Measurements from ENCODE around the gene RNF186. TPM values are rescaled to one million over a fixed set of nuclear protein-coding genes. Genes with fewer than 3 reads are reported as not detected.

The RNF186 gene
- total RNA-seq, 6 donors from 2014 or later = not detected

- TF ChIP-seq POLR2AphosphoS5 (IDR thresholded peaks at IDR 0.05) = no peak
- no peak for TF ChIP-seq EP300 (IDR thresholded peaks at IDR 0.05)
- TF ChIP-seq, protein P1, sequence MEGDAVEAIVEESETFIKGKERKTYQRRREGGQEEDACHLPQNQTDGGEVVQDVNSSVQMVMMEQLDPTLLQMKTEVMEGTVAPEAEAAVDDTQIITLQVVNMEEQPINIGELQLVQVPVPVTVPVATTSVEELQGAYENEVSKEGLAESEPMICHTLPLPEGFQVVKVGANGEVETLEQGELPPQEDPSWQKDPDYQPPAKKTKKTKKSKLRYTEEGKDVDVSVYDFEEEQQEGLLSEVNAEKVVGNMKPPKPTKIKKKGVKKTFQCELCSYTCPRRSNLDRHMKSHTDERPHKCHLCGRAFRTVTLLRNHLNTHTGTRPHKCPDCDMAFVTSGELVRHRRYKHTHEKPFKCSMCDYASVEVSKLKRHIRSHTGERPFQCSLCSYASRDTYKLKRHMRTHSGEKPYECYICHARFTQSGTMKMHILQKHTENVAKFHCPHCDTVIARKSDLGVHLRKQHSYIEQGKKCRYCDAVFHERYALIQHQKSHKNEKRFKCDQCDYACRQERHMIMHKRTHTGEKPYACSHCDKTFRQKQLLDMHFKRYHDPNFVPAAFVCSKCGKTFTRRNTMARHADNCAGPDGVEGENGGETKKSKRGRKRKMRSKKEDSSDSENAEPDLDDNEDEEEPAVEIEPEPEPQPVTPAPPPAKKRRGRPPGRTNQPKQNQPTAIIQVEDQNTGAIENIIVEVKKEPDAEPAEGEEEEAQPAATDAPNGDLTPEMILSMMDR (IDR thresholded peaks at IDR 0.05) = no peak
- no peak for TF ChIP-seq POLR2A (IDR thresholded peaks at IDR 0.05)
- peaks cover 6 to 17% (median 15%) of the 10 kb centered on the region in 4 donors for H3K4me1 ChIP-seq
- H3K4me3 ChIP-seq = peak overlapping the region in 3 of 4 donors; percentile 63 to 95 (median 85)
- H3K9me3 ChIP-seq = no peaks in the 10 kb centered on the region
- no peaks in the 10 kb centered on the region for H3K36me3 ChIP-seq
- 73 to 84% methylated on average over 6 of the region's 6 CpGs for WGBS, 2 donors
- DNase-seq (no peak), ATAC-seq (ENCODE audit: low FRiP score in 2 of 2) (no peak)
- H3K27me3 ChIP-seq = no peaks in the 10 kb centered on the region
- H3K27ac ChIP-seq = peak overlapping the region; percentile 82 to 87 (median 84)
Measured at GRCh38 chr1:19798486-19799229, 16.4 kb downstream of the RNF186 start.

- no peaks in the 10 kb centered on the region for H3K27me3 ChIP-seq
- no peak for DNase-seq
- TF ChIP-seq POLR2AphosphoS5 (IDR thresholded peaks at IDR 0.05) = no peak
- no peak for TF ChIP-seq EP300 (IDR thresholded peaks at IDR 0.05)
- no peaks in the 10 kb centered on the region for H3K9me3 ChIP-seq
- H3K4me1 ChIP-seq = peaks cover 6 to 17% (median 15%) of the 10 kb centered on the region in 4 donors
- WGBS, 2 donors = 77 to 82% methylated on average over 5 of the region's 5 CpGs
- H3K36me3 ChIP-seq = peaks cover 0 to 3% (median 0%) of the 10 kb centered on the region in 4 donors
- no peak overlapping the region for H3K4me3 ChIP-seq
- ATAC-seq (ENCODE audit: low FRiP score in 2 of 2) = no peak
- H3K27ac ChIP-seq = peak overlapping the region in 1 of 4 donors; percentile 42
Measured at GRCh38 chr1:19797827-19798226, 17.3 kb downstream of the RNF186 start.

GRCh38 chr1:19794583-19794982 is 20.5 kb downstream of the RNF186 start:
- ATAC-seq (ENCODE audit: low FRiP score in 2 of 2) = no peak
- DNase-seq = no peak
- Histone ChIP-seq H3K4me3 (no peak overlapping the region), H3K4me1 (peaks cover 6 to 13% (median 11%) of the 10 kb centered on the region in 4 donors), H3K36me3 (peaks cover 0 to 12% (median 2%) of the 10 kb centered on the region in 4 donors), H3K9me3 (no peaks in the 10 kb centered on the region), H3K27ac (no peak overlapping the region), H3K27me3 (no peaks in the 10 kb centered on the region)
- 70 to 75% methylated on average over 4 of the region's 4 CpGs for WGBS, 2 donors
- TF ChIP-seq EP300 (IDR thresholded peaks at IDR 0.05) (no peak), POLR2A (IDR thresholded peaks at IDR 0.05) (no peak)
- TF ChIP-seq, protein P1 (IDR thresholded peaks at IDR 0.05) = no peak

DNA sequence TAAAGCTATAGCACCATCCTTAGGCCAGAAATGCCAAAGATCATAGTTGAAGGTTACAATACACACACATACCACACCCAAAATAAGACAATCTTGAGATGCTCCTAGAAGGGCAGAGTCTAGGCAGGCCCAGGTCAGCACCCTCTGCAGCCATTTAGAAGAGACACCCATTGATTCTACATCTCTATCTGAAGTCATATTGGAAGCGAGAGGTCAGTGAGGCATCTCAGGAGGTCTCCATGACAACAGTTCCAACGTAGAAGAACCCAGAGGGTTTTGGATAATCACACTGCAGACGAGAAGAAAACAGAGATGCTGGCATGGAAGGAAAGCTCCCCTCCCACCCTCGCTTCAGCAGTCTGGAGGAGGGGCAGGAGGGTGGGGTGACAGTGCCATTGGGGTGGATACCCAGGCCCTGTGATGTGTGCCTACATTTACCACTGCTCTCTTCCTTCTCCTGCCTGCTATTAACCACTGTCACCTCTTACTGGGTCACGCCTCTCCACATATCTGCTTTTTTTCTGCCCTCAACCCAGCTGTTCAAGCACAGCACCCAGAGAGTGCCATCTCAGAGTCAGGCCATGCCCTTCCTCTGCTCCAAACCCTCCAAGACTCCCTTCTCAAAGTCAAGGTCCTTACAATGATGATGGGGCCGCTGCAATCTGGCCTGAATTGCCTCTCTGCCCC is 21.6 kb downstream of the RNF186 start:
- ATAC-seq (ENCODE audit: low FRiP score in 2 of 2) = no peak

More for the DNA sequence above, 21.6 kb downstream of the RNF186 start:
- WGBS, 2 donors = 84 to 87% methylated on average over 6 of the region's 6 CpGs
- H3K9me3 ChIP-seq = no peaks in the 10 kb centered on the region
- no peak for DNase-seq
- H3K27me3 ChIP-seq = no peaks in the 10 kb centered on the region
- peaks cover 0 to 4% (median 2%) of the 10 kb centered on the region in 4 donors for H3K4me1 ChIP-seq
- TF ChIP-seq EP300 (IDR thresholded peaks at IDR 0.05) (no peak), POLR2AphosphoS5 (IDR thresholded peaks at IDR 0.05) (no peak), POLR2A (IDR thresholded peaks at IDR 0.05) (no peak)
- TF ChIP-seq, protein P1 (IDR thresholded peaks at IDR 0.05) = no peak
- no peak overlapping the region for H3K27ac ChIP-seq
- H3K36me3 ChIP-seq = peaks cover 0 to 12% (median 2%) of the 10 kb centered on the region in 4 donors
- H3K4me3 ChIP-seq = no peak overlapping the region

Data from upper lobe of left lung (tissue), 6 donors.